Measurements from ENCODE around the gene WARS2. TPM values are rescaled to one million over a fixed set of nuclear protein-coding genes. Genes with fewer than 3 reads are reported as not detected.

The WARS2 gene
- total RNA-seq, 6 experiments from 2014 or later, result 4.3 to 8.7 (median 6.2) TPM

DNA sequence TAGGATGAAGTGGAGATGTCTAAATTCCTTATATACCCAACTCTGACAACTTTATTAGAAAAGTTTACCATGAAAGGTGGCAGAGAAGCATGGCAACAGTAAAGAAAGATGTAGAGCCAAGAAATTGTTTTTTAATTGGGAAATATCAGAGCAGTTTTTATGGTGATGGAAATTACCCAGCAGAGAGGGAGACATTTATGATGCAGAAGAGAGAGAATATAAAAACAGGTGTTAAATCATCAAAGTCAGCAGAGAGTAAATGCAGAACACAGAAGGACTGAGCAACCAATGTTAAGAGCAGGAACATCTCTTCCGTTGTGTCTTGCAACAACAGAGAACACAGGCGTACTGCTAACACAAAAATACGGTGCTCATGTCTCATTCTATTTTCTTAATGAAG is 28.2 kb downstream of the WARS2 start:
- 100% methylated on average over 1 of the region's 3 CpGs for WGBS (ENCODE audit: insufficient coverage, low coverage, low lambda C conversion rate, missing lambda C conversion rate)
- TF ChIP-seq POLR2A (IDR thresholded peaks at IDR 0.05), result no peak
- TF ChIP-seq, protein P1, sequence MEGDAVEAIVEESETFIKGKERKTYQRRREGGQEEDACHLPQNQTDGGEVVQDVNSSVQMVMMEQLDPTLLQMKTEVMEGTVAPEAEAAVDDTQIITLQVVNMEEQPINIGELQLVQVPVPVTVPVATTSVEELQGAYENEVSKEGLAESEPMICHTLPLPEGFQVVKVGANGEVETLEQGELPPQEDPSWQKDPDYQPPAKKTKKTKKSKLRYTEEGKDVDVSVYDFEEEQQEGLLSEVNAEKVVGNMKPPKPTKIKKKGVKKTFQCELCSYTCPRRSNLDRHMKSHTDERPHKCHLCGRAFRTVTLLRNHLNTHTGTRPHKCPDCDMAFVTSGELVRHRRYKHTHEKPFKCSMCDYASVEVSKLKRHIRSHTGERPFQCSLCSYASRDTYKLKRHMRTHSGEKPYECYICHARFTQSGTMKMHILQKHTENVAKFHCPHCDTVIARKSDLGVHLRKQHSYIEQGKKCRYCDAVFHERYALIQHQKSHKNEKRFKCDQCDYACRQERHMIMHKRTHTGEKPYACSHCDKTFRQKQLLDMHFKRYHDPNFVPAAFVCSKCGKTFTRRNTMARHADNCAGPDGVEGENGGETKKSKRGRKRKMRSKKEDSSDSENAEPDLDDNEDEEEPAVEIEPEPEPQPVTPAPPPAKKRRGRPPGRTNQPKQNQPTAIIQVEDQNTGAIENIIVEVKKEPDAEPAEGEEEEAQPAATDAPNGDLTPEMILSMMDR (IDR thresholded peaks at IDR 0.05), result no peak

DNA sequence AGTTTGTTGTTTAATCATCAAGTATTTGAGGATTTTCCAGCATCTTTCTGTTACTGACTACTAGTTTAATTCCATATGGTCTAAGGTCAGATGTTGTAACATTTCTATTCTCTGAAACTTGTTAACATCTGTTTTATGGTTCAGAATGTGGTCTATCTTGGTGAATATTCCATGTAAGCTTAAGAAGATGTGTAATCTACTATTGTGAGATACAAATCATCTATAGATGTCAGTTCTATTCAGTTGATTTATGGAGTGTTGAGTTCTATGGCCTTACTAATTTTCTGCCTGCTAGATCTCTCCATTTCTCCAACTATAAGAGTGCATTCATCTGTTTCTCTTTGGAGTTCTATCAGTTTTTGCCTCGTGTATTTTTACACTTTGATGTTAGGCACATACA is 31.5 kb downstream of the WARS2 start:
- Histone ChIP-seq H3K4me1 (no peaks in the 10 kb centered on the region), H3K36me3 (no peaks in the 10 kb centered on the region), H3K9me3 (no peaks in the 10 kb centered on the region), H3K4me3 (no peak overlapping the region), H3K27ac (no peak overlapping the region), H3K27me3 (no peaks in the 10 kb centered on the region)
- TF ChIP-seq, protein P1 (IDR thresholded peaks at IDR 0.05), result no peak
- no peak for TF ChIP-seq POLR2A (IDR thresholded peaks at IDR 0.05)
- intact Hi-C loops (cut with DNase I), result no loop called here
- 60% methylated on average over 1 of the region's 1 CpG for WGBS (ENCODE audit: insufficient coverage, low coverage, low lambda C conversion rate, missing lambda C conversion rate)
- DNase-seq (no peak), ATAC-seq (no peak)

More for the DNA sequence above, 28.2 kb downstream of the WARS2 start:
- H3K4me1 ChIP-seq, result no peaks in the 10 kb centered on the region
- no peaks in the 10 kb centered on the region for H3K36me3 ChIP-seq
- no peaks in the 10 kb centered on the region for H3K27me3 ChIP-seq
- intact Hi-C loops (cut with DNase I), result no loop called here
- no peak overlapping the region for H3K4me3 ChIP-seq
- ATAC-seq (no peak), DNase-seq (no peak)
- H3K27ac ChIP-seq, result no peak overlapping the region
- no peaks in the 10 kb centered on the region for H3K9me3 ChIP-seq

DNA sequence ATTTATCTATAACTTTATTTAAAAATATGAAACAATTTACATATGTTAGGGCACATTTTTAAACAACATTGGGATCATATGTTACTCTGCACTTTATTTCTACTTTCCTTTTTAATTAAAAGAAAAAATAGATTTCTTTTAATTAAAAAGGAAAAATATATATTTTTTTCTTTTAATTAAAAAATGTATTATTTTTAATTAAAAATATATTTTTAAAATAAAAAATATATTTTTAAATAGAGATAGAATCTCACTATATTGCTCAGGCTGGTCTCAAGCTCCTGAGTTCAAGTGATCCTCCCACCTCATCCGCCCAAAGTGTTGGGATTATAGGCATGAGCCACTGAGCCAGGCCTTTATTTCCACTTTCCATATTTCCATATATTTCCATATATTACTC is 36.7 kb downstream of the WARS2 start:
- intact Hi-C loops (cut with DNase I), result no loop called here
- WGBS (ENCODE audit: insufficient coverage, low coverage, low lambda C conversion rate, missing lambda C conversion rate), result 85% methylated on average over 1 of the region's 1 CpG
- no peaks in the 10 kb centered on the region for H3K27me3 ChIP-seq
- ATAC-seq (no peak), DNase-seq (no peak)
- no peaks in the 10 kb centered on the region for H3K4me1 ChIP-seq
- no peak overlapping the region for H3K4me3 ChIP-seq
- TF ChIP-seq, protein P1 (IDR thresholded peaks at IDR 0.05), result no peak
- no peak for TF ChIP-seq POLR2A (IDR thresholded peaks at IDR 0.05)
- no peaks in the 10 kb centered on the region for H3K36me3 ChIP-seq
- H3K27ac ChIP-seq, result no peak overlapping the region
- no peaks in the 10 kb centered on the region for H3K9me3 ChIP-seq

DNA sequence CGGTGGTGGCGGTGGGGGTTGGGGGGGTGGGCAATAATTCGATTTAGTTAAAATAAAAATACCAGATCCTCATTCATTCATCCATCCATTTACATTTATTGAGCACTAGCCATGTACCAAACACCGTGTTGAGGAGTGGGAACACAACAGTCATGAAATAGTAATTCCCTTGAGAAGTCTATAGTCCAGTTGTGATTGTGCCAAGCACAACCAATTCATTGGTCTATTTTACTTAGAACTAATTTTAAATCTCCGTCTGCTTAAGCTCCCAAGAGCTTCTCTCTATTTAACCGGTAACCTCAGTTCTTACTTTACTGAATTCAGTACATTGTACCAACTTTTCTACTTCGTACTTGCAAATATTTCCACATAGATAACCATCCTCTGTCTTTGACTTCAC is 38.4 kb downstream of the WARS2 start:
- no peak for TF ChIP-seq POLR2A (IDR thresholded peaks at IDR 0.05)
- TF ChIP-seq, protein P1 (IDR thresholded peaks at IDR 0.05), result no peak
- no peaks in the 10 kb centered on the region for H3K9me3 ChIP-seq
- no peak overlapping the region for H3K4me3 ChIP-seq
- no peak overlapping the region for H3K27ac ChIP-seq
- H3K36me3 ChIP-seq, result no peaks in the 10 kb centered on the region
- H3K4me1 ChIP-seq, result no peaks in the 10 kb centered on the region
- no peaks in the 10 kb centered on the region for H3K27me3 ChIP-seq
- DNase-seq (no peak), ATAC-seq (no peak)
- 90% methylated on average over 7 of the region's 7 CpGs for WGBS (ENCODE audit: insufficient coverage, low coverage, low lambda C conversion rate, missing lambda C conversion rate)
- intact Hi-C loops (cut with DNase I), result no loop called here

DNA sequence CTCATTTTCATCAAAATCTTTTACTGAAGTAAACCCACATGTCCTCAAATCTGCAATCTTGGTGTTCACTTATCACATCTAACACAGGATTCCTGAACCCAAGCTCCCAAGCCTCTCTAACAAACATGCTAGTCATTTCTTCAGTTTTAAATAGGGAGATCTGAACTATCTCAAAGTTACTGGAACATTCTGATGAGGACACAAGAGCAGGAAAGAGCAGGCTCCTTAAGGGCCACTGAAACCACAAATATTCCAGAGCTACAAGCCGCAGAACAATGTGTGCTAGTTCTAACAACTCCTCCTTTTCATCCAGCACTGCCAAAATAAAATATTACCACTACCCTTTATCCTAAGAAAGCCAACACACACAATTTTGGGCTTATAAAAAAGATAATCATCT is 38.9 kb downstream of the WARS2 start:
- WGBS (ENCODE audit: insufficient coverage, low coverage, low lambda C conversion rate, missing lambda C conversion rate), result 60% methylated on average over 1 of the region's 1 CpG
- Histone ChIP-seq H3K9me3 (no peaks in the 10 kb centered on the region), H3K4me3 (no peak overlapping the region), H3K4me1 (no peaks in the 10 kb centered on the region), H3K27ac (no peak overlapping the region), H3K27me3 (no peaks in the 10 kb centered on the region), H3K36me3 (no peaks in the 10 kb centered on the region)
- intact Hi-C loops (cut with DNase I), result no loop called here
- ATAC-seq (no peak), DNase-seq (no peak)
- no peak for TF ChIP-seq POLR2A (IDR thresholded peaks at IDR 0.05)
- TF ChIP-seq, protein P1 (IDR thresholded peaks at IDR 0.05), result no peak

Measured in right lobe of liver (tissue), 6 donors.